SJCRH30 (cell line): Measurements from ENCODE around the gene GPR107. TPM values are rescaled to one million over a fixed set of nuclear protein-coding genes. Genes with fewer than 3 reads are reported as not detected.

Experiments
- DNase-seq, 2 experiments: peaks; one replicate each; pipeline ENCODE4 v3.0.0-alpha.2; 2015 to 2020
- H3K27ac ChIP-seq: fragments of 250-450 bp; sonication (Bioruptor Pico); 2 replicates; pipeline ENCODE4 v1.5.1; 2020; ENCODE audit warnings: mild to moderate bottlenecking, moderate library complexity
- H3K27me3 ChIP-seq: fragments of 250-450 bp; sonication (Bioruptor Pico); 2 replicates; pipeline ENCODE4 v1.5.1; 2020; ENCODE audit warnings: mild to moderate bottlenecking, moderate library complexity
- H3K36me3 ChIP-seq: fragments of 250-450 bp; sonication (Bioruptor Pico); 2 replicates; pipeline ENCODE4 v1.5.1; 2020; ENCODE audit warnings: mild to moderate bottlenecking, moderate library complexity
- H3K4me1 ChIP-seq: fragments of 250-450 bp; sonication (Bioruptor Pico); 2 replicates; pipeline ENCODE4 v1.5.1; 2020; ENCODE audit warnings: mild to moderate bottlenecking, moderate library complexity
- H3K4me3 ChIP-seq: fragments of 250-450 bp; sonication (Bioruptor Pico); 2 replicates; pipeline ENCODE4 v1.5.1; 2020; ENCODE audit warnings: mild to moderate bottlenecking, moderate library complexity
- H3K9me3 ChIP-seq: fragments of 250-450 bp; sonication (Bioruptor Pico); replicated peaks from 2 replicates; pipeline ENCODE4 v1.5.1; 2020; ENCODE audit warnings: mild to moderate bottlenecking, moderate library complexity
- total RNA-seq: library from RNA; depleted of rRNA; stranded (reverse); fragments of >200 nt; shearing (Covaris generic); gene quantifications from 2 replicates; pipeline ENCODE4 v1.2.3, GENCODE V29; 2014; rRNA removed

GPR107 gene
- total RNA-seq, 1 experiment from 2014 or later, result 35.2 TPM

- Histone ChIP-seq H3K9me3 (no peaks in the 10 kb centered on the region), H3K27me3 (no peaks in the 10 kb centered on the region), H3K4me1 (peaks cover 56% of the 10 kb centered on the region), H3K4me3 (no peak overlapping the region), H3K27ac (peak overlapping the region; percentile 54), H3K36me3 (peaks cover 13% of the 10 kb centered on the region)
- DNase-seq, result peak; percentile 57 to 63
Observed at GRCh38 chr9:130185490-130186031, 131.9 kb downstream of the GPR107 start.

GRCh38 chr9:130186051-130186450, 132.3 kb downstream of the GPR107 start:
- Histone ChIP-seq H3K27ac (peak overlapping the region; percentile 54), H3K36me3 (peaks cover 9% of the 10 kb centered on the region; the same call in 1 of the 2 replicates), H3K4me1 (peaks cover 56% of the 10 kb centered on the region), H3K27me3 (no peaks in the 10 kb centered on the region), H3K4me3 (no peak overlapping the region), H3K9me3 (no peaks in the 10 kb centered on the region)
- DNase-seq, result peak; percentile 63 to 71

GRCh38 chr9:130186839-130187522, 133.3 kb downstream of the GPR107 start:
- no peaks in the 10 kb centered on the region for H3K9me3 ChIP-seq
- DNase-seq, result peak; percentile 88
- H3K27ac ChIP-seq, result peak overlapping the region; percentile 54
- peaks cover 56% of the 10 kb centered on the region for H3K4me1 ChIP-seq
- peaks cover 9% of the 10 kb centered on the region; the same call in 1 of the 2 replicates for H3K36me3 ChIP-seq
- peak overlapping the region; percentile 16; the same call in 1 of the 2 replicates for H3K4me3 ChIP-seq
- H3K27me3 ChIP-seq, result no peaks in the 10 kb centered on the region

GRCh38 chr9:130187523-130187846, 133.8 kb downstream of the GPR107 start:
- H3K36me3 ChIP-seq, result peaks cover 9% of the 10 kb centered on the region; the same call in 1 of the 2 replicates
- DNase-seq, result no peak
- no peaks in the 10 kb centered on the region for H3K9me3 ChIP-seq
- H3K27me3 ChIP-seq, result no peaks in the 10 kb centered on the region
- H3K4me1 ChIP-seq, result peaks cover 56% of the 10 kb centered on the region
- no peak overlapping the region for H3K4me3 ChIP-seq
- H3K27ac ChIP-seq, result no peak overlapping the region; the same call in 1 of the 2 replicates

GRCh38 chr9:130188860-130189481, 135.3 kb downstream of the GPR107 start:
- Histone ChIP-seq H3K4me1 (peaks cover 56% of the 10 kb centered on the region), H3K27ac (no peak overlapping the region), H3K36me3 (peaks cover 9% of the 10 kb centered on the region; the same call in 1 of the 2 replicates), H3K4me3 (no peak overlapping the region), H3K27me3 (no peaks in the 10 kb centered on the region), H3K9me3 (no peaks in the 10 kb centered on the region)
- DNase-seq, result no peak

Other genes starting within 250 kb of the GPR107 start
- 44.7 and 45.6 TPM in 2 replicates for gene TOR1A, start 229.8 kb upstream of the GPR107 start, total RNA-seq
- 74.1 and 76.0 TPM in 2 replicates for gene C9orf78, start 218.6 kb upstream of the GPR107 start, total RNA-seq
- 15.1 and 17.0 TPM in 2 replicates for gene USP20, start 218.4 kb upstream of the GPR107 start, total RNA-seq
- gene FNBP1, start 10.7 kb upstream of the GPR107 start, total RNA-seq, result 46.3 and 56.9 TPM in 2 replicates
- 86.2 and 89.2 TPM in 2 replicates for gene NCS1, start 118.5 kb downstream of the GPR107 start, total RNA-seq
- 5.6 and 5.8 TPM in 2 replicates for gene HMCN2, start 211.9 kb downstream of the GPR107 start, total RNA-seq